ENCODE measurements around the gene TP63.
"Not testable (repeated sequence)": the region's sequence is repeated elsewhere in the genome, so short reads cannot be mapped to it uniquely, and the experiment has no call there.

The TP63 gene

DNA sequence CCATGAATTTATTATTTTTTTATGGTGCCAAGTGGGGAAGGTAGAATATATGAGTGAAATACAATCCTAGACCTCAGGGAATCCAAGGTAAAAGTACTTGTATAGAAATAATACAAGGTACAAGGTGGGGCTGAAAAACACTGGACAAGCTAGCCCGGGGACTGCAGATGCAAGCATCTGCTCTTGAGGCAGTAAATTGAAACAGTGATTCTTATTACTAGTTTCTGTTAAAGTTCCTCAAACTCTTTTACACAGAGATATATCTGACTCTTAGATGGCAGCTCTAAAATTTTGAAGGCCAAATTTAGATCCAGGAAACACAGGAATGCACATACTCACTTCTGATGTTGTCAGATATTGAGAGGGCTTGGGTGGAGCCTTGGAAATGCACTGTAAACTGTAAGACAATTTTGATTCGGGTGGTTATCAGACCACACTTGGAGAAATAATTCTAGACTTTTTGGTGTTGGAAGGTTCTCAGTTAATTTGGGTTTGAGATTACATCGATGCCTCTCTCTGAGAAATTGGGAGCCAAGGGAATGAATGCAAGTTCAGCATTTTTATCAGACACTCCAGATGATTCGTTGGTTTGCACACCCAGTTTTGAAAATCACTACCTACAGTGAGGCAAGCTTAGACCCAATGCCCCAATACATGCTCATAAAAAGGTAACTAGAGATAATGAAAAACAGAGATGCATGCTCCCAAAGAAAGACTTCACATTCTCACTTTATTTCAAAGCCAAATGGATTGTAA lies 7.3 kb downstream of the TP63 start:
- Histone ChIP-seq H3K27me3 (no peaks in the 10 kb centered on the region), H3K9me3 (no peaks in the 10 kb centered on the region), H3K4me1 (no peaks in the 10 kb centered on the region), H3K9ac (no peak overlapping the region), H3K4me3 (no peak overlapping the region), H3K36me3 (no peaks in the 10 kb centered on the region), H3K4me2 (no peak overlapping the region), H4K20me1 (no peaks in the 10 kb centered on the region), H3K27ac (no peak overlapping the region)
- TF ChIP-seq Cebpa-rat (IDR thresholded peaks at IDR 0.05), result no peak

DNA sequence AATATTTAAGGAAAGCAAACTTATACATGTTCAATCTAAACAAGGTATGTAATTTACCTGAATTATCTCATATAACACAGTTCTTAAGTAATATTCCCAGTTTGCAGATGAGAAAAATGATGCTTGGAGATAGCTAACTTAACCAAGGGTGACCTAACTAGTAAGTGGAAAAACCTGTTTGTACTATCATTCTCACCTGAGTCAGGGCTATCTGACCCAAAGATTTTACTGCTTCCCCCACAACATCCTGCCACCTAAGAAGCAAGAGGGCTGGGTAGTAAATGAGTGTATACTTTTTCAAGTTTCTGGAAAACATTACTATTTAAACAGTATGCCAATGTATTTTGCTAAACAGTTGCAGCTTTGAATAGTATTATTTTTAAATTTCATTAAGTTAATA lies 10.6 kb downstream of the TP63 start:
- H3K9me3 ChIP-seq, result no peaks in the 10 kb centered on the region
- H3K27ac ChIP-seq, result no peak overlapping the region
- H3K27me3 ChIP-seq, result no peaks in the 10 kb centered on the region
- H3K4me3 ChIP-seq, result no peak overlapping the region
- no peaks in the 10 kb centered on the region for H4K20me1 ChIP-seq
- H3K36me3 ChIP-seq, result no peaks in the 10 kb centered on the region
- no peaks in the 10 kb centered on the region for H3K4me1 ChIP-seq
- H3K9ac ChIP-seq, result no peak overlapping the region
- no peak overlapping the region for H3K4me2 ChIP-seq
- TF ChIP-seq Cebpa-rat (IDR thresholded peaks at IDR 0.05), result no peak

DNA sequence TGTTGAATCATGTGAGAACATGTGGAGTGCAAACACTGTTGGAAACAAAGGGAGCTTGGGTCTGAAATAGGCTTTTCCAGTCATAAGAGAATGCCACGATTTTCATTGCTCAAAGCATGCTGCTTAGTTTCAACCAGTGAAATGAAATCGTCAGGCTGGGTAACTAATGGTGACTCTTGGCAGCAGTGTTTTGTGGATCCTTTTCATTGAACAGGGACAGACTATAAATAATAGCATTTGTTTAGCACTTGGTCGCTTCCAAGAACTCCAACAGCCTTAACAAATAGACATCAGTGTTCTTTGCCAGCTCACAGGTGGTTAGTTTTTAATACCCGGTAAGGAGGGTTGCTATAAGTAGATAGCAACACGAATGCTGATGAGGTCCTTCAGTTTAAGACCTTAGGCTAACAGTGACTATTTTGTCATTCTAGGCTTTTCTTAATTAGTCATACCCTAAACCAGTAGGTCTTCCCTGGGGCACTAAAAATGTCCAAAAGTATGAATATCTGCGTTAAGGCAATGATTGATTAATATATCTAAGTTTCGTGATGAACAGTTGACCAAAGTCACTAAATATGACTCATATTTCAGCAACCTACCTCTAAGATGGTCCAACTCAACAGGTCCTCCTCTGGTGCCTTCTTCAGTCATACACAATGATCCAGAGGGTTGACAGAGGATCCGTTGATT lies 15.8 kb downstream of the TP63 start:
- no peak overlapping the region for H3K27ac ChIP-seq
- no peaks in the 10 kb centered on the region for H4K20me1 ChIP-seq
- H3K9me3 ChIP-seq, result no peaks in the 10 kb centered on the region
- no peaks in the 10 kb centered on the region for H3K4me1 ChIP-seq
- H3K27me3 ChIP-seq, result no peaks in the 10 kb centered on the region
- no peak for TF ChIP-seq Cebpa-rat (IDR thresholded peaks at IDR 0.05)
- H3K36me3 ChIP-seq, result no peaks in the 10 kb centered on the region
- no peak overlapping the region for H3K4me3 ChIP-seq
- no peak overlapping the region for H3K4me2 ChIP-seq
- no peak overlapping the region for H3K9ac ChIP-seq

DNA sequence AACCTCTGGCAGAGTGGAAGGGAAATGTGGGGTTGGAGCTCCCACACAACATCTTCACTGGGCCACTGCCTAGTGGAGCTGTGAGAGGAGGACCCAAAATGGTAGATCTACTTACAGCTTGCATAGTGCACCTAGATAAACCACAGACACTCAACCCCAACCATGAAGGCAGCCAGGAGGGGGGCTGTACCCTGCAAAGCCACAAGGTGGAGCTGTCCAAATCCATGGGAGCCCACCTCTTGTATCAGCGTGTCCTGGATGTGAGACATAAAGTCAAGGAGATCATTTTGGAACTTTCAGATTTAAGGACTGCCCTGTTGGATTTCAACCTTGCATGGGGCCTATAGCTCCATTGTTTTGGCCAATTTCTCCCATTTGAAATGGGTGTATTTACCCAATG lies 20.9 kb downstream of the TP63 start:
- Histone ChIP-seq H4K20me1 (no peaks in the 10 kb centered on the region), H3K4me1 (no peaks in the 10 kb centered on the region), H3K9ac (no peak overlapping the region), H3K27me3 (no peaks in the 10 kb centered on the region), H3K9me3 (no peaks in the 10 kb centered on the region; the same call in 1 of the 2 replicates), H3K4me3 (no peak overlapping the region), H3K27ac (no peak overlapping the region), H3K4me2 (no peak overlapping the region), H3K36me3 (no peaks in the 10 kb centered on the region)
- TF ChIP-seq Cebpa-rat (IDR thresholded peaks at IDR 0.05), result no peak

DNA sequence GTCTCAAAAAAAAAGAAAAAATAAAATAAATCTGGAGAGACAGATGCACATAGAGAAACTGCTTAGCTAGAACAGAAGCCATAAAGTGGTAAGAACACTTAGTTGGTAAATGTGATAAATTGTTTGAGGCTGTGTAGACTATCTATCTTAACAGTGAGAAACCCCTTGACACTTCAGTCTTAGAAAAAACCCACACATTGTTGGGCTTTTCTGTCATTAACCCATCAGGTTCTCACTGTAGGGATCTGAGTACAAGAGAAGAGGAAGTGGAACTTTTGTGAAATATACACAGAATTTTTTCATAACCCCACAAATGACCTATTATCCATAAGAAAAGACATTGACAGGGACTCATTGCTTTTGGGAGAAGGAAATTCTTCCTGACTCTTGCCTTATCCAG lies 24.4 kb downstream of the TP63 start:
- Histone ChIP-seq H3K9me3 (no peaks in the 10 kb centered on the region; the same call in 1 of the 2 replicates), H3K9ac (no peak overlapping the region), H3K36me3 (no peaks in the 10 kb centered on the region), H4K20me1 (no peaks in the 10 kb centered on the region), H3K27me3 (no peaks in the 10 kb centered on the region), H3K4me1 (no peaks in the 10 kb centered on the region), H3K4me2 (no peak overlapping the region), H3K27ac (no peak overlapping the region), H3K4me3 (no peak overlapping the region)
- TF ChIP-seq Cebpa-rat (IDR thresholded peaks at IDR 0.05), result no peak

DNA sequence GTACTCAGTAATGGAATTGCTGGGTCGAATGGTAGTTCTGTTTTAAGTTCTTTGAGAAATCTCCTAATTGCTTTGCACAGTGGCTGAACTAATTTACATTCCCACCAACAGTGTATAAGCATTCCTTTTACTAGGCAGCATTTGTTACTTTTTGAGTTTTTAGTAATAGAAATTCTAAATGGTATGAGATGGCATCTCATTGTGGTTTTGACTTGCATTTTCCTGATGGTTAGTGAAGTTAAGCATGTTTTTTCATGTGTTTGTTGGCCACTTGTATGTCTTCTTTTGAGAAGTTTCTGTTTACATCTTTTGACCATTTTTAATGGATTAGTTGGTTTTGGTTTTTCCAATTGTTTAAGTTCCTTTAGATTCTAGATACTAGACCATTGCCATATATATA lies 28.4 kb downstream of the TP63 start:
- no peaks in the 10 kb centered on the region; the same call in 1 of the 2 replicates for H3K9me3 ChIP-seq
- no peak for TF ChIP-seq Cebpa-rat (IDR thresholded peaks at IDR 0.05)
- H3K4me2 ChIP-seq, result no peak overlapping the region
- H3K36me3 ChIP-seq, result no peaks in the 10 kb centered on the region
- H3K9ac ChIP-seq, result no peak overlapping the region
- no peak overlapping the region for H3K4me3 ChIP-seq
- H3K4me1 ChIP-seq, result no peaks in the 10 kb centered on the region
- no peaks in the 10 kb centered on the region for H4K20me1 ChIP-seq
- H3K27ac ChIP-seq, result no peak overlapping the region
- no peaks in the 10 kb centered on the region for H3K27me3 ChIP-seq

DNA sequence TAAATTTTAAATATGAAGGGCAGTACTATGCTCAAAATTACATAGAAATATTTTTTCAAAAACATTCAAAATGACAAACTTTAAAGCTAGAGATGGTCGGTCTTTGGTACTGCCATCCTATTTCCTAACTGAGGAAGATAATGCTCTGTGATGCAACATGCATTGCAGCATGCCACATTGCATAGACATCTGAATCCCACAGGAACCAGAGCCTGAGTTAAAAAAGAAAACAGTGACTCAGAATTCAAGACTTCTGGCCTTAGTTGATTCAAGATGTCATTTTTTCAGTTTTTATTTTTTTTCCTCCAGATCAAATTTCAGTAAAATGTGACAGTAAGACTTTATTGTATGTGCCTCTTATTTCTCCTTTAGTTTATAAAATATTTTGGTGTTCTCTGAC lies 33.1 kb downstream of the TP63 start:
- no peaks in the 10 kb centered on the region for H3K4me1 ChIP-seq
- H3K9ac ChIP-seq, result no peak overlapping the region
- H3K27me3 ChIP-seq, result no peaks in the 10 kb centered on the region
- no peaks in the 10 kb centered on the region for H4K20me1 ChIP-seq
- no peaks in the 10 kb centered on the region for H3K9me3 ChIP-seq
- H3K27ac ChIP-seq, result no peak overlapping the region
- no peak overlapping the region for H3K4me2 ChIP-seq
- no peak overlapping the region for H3K4me3 ChIP-seq
- no peak for TF ChIP-seq Cebpa-rat (IDR thresholded peaks at IDR 0.05)
- H3K36me3 ChIP-seq, result no peaks in the 10 kb centered on the region

DNA sequence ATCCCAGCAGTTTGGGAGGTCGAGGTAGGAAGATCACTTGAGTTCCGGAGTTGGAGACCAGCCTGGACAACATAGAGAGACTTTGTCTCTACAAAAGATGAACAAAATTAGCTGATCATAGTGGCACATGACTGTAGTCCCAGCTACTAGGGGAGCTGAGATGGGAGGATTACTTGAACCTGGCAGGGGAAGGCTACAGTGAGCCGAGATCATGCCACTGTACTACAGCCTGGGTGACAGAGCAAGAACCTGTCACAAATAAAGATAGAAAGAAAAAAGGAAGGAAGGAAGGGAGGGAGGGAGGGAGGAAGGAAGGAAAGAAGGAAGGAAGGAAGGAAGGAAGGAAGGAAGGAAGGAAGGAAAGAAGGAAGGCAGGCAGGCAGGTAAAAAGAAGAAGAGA lies 41.2 kb downstream of the TP63 start:
- H3K9ac ChIP-seq, H3K36me3 ChIP-seq, H3K9me3 ChIP-seq, H4K20me1 ChIP-seq, H3K27ac ChIP-seq, H3K4me3 ChIP-seq, H3K4me1 ChIP-seq, H3K4me2 ChIP-seq, H3K27me3 ChIP-seq: not testable (repeated sequence)

DNA sequence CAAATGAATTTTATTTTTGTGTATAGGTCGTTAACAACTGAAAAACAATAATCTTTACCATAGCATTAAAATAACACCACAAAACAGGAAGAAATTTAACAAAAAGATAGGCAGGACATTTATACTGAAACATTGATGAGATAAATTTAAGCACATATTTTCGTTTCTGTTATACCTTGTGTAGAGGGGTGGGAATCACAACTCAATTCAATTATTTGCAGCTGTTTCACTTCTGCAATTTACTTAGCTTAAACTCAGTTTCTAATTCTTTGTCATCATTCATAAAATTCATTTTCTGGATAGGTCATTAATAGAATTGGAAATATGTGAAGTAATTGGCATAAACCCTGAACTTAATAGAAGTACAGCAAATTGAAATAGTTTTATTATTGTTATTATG lies 42.3 kb downstream of the TP63 start:
- no peaks in the 10 kb centered on the region for H3K27me3 ChIP-seq
- no peak for TF ChIP-seq Cebpa-rat (IDR thresholded peaks at IDR 0.05)
- H3K27ac ChIP-seq, result no peak overlapping the region
- H3K9me3 ChIP-seq, result no peaks in the 10 kb centered on the region
- no peak overlapping the region for H3K4me2 ChIP-seq
- H3K4me1 ChIP-seq, result no peaks in the 10 kb centered on the region; the same call in 1 of the 2 replicates
- no peaks in the 10 kb centered on the region for H4K20me1 ChIP-seq
- no peaks in the 10 kb centered on the region for H3K36me3 ChIP-seq
- no peak overlapping the region for H3K4me3 ChIP-seq
- no peak overlapping the region for H3K9ac ChIP-seq

DNA sequence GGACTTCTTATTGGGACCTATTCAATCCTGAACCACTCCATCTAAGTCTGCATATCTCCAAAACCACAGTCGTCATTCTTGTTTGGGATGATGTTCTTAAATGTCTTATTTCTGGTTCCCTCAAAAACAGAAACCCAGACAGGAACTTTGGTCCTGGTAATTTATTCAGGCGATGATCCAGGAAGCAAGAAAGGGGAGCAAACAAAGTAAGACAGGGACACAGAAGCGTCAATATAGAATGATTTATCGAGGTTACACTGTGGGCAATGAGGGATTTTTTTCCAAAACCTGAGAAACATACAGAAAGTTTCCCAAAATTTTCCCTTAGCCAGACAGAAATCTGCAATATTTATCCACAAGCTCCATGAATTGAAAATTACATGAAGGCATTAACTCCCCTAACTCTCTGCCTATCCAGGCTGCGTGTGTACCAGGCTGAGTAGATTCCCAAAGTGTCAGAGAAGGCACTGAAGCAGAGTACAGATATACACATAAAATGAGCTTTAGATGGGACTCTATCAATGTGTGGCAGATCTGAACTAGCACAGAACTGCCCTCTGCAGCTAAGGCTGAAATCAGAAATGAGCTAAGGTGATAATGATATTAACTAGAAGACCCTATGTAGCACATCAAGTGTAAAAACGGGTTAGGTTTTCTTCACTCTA lies 43.2 kb downstream of the TP63 start:
- no peak overlapping the region for H3K4me2 ChIP-seq
- H3K9me3 ChIP-seq, result no peaks in the 10 kb centered on the region
- no peaks in the 10 kb centered on the region for H4K20me1 ChIP-seq
- no peaks in the 10 kb centered on the region; the same call in 1 of the 2 replicates for H3K4me1 ChIP-seq
- no peaks in the 10 kb centered on the region for H3K27me3 ChIP-seq
- no peak overlapping the region for H3K4me3 ChIP-seq
- no peak for TF ChIP-seq Cebpa-rat (IDR thresholded peaks at IDR 0.05)
- no peak overlapping the region for H3K27ac ChIP-seq
- H3K9ac ChIP-seq, result no peak overlapping the region
- no peaks in the 10 kb centered on the region for H3K36me3 ChIP-seq
